ENCODE results near the gene ACD. TPM values are rescaled to one million over a fixed set of nuclear protein-coding genes. Genes with fewer than 3 reads are reported as not detected.

Gene ACD
- total RNA-seq, 1 experiment from 2014 or later: 34.1 TPM

GRCh38 chr16:67660564-67661028 lies 536 bp upstream of the ACD start, which contains the start of gene PARD6A:
Gene PARD6A (plus strand): TSS chr16:67660960. CDS start chr16:67661039, 79 bp downstream.
- Histone ChIP-seq H2BK20ac (ENCODE audit: low read depth, low read length, poor library complexity, severe bottlenecking) (no peak within 1 kb of the TSS), H3K79me1 (ENCODE audit: insufficient read depth, low read depth, low read length, poor library complexity, severe bottlenecking) (no peaks in the 10 kb centered on the region), H3K23me2 (ENCODE audit: insufficient read length, low read depth, low read length, poor library complexity, severe bottlenecking) (peaks cover 11% of the 10 kb centered on the region), H3T11ph (ENCODE audit: low read length) (no peak within 1 kb of the TSS), H3K9me3 (ENCODE audit: control insufficient read depth, low read depth, low read length) (no peaks in the 10 kb centered on the region), H3K4ac (ENCODE audit: low read depth, low read length) (no peak within 1 kb of the TSS), H2BK5ac (ENCODE audit: insufficient read length, low read length) (no peak within 1 kb of the TSS), H3K56ac (ENCODE audit: insufficient read length, low read depth, low read length) (no peak within 1 kb of the TSS), H2BK15ac (ENCODE audit: low read depth, low read length) (no peak within 1 kb of the TSS; the same call in 1 of the 2 replicates), H3K18ac (ENCODE audit: insufficient read length, low read depth, low read length) (peak within 1 kb of the TSS; percentile 29), H2AK5ac (ENCODE audit: insufficient read length, low read length) (no peak within 1 kb of the TSS), H2BK12ac (ENCODE audit: insufficient read length, low read depth, low read length) (no peak within 1 kb of the TSS), H3K79me2 (ENCODE audit: insufficient read depth, low read length) (no peaks in the 10 kb centered on the region), H2AFZ (ENCODE audit: low read length) (no peak within 1 kb of the TSS), H3K9ac (ENCODE audit: extremely low read depth, insufficient read length, low read length) (peak within 1 kb of the TSS; percentile 56), H3K23ac (ENCODE audit: insufficient read length, low read depth, low read length) (no peak within 1 kb of the TSS), H4K91ac (ENCODE audit: insufficient read length, low read depth, low read length) (no peak within 1 kb of the TSS), H3K27ac (ENCODE audit: insufficient read length, low read depth, low read length) (no peak within 1 kb of the TSS), H4K20me1 (ENCODE audit: control insufficient read depth, insufficient read depth, insufficient read length) (no peaks in the 10 kb centered on the region), H4K5ac (ENCODE audit: insufficient read length, low read depth, low read length) (no peak within 1 kb of the TSS), H4K8ac (replicated peaks; ENCODE audit: insufficient read length, low read depth, low read length) (no peak within 1 kb of the TSS), H3K4me2 (ENCODE audit: insufficient read depth, insufficient read length, low read length) (peak within 1 kb of the TSS; percentile 57), H3K14ac (ENCODE audit: insufficient read depth, low read length) (0 out of 2 replicates have a peak within 1 kb of the TSS, but pooled peaks have one; percentile 54), H2BK120ac (ENCODE audit: low read depth, low read length, poor library complexity, severe bottlenecking) (no peak within 1 kb of the TSS), H3K4me1 (ENCODE audit: insufficient read depth, low read length) (no peaks in the 10 kb centered on the region), H3K27me3 (ENCODE audit: insufficient read depth, low read length) (no peaks in the 10 kb centered on the region)
- TF ChIP-seq CTCF (conservative IDR thresholded peaks at IDR 0.05): no peak
- Mint-ChIP-seq H3K36me3 (ENCODE audit: insufficient read depth in 1 of 3, low read depth in 3 of 3) (peaks cover 10 to 26% (median 10%) of the 10 kb centered on the region in 3 experiments), H3K4me1 (peaks cover 12 to 24% of the 10 kb centered on the region in 2 experiments), H3K27me3 (ENCODE audit: low read depth) (peaks cover 2% of the 10 kb centered on the region), H3K4me3 (peak within 1 kb of the TSS; percentile 85 to 94), H3K9me3 (no peaks in the 10 kb centered on the region), H3K27ac (peak within 1 kb of the TSS; percentile 79 to 98 (median 98); a peak in 6 of 7 replicates)
- WGBS (ENCODE audit: extremely low coverage, insufficient read length, low lambda C conversion rate): no CpG with 5 or more reads among the region's 48 CpGs
- peak; percentile 97 for DNase-seq

Data from H9 (cell line).